Measurements from ENCODE around the gene ASB14.

Gene ASB14

DNA sequence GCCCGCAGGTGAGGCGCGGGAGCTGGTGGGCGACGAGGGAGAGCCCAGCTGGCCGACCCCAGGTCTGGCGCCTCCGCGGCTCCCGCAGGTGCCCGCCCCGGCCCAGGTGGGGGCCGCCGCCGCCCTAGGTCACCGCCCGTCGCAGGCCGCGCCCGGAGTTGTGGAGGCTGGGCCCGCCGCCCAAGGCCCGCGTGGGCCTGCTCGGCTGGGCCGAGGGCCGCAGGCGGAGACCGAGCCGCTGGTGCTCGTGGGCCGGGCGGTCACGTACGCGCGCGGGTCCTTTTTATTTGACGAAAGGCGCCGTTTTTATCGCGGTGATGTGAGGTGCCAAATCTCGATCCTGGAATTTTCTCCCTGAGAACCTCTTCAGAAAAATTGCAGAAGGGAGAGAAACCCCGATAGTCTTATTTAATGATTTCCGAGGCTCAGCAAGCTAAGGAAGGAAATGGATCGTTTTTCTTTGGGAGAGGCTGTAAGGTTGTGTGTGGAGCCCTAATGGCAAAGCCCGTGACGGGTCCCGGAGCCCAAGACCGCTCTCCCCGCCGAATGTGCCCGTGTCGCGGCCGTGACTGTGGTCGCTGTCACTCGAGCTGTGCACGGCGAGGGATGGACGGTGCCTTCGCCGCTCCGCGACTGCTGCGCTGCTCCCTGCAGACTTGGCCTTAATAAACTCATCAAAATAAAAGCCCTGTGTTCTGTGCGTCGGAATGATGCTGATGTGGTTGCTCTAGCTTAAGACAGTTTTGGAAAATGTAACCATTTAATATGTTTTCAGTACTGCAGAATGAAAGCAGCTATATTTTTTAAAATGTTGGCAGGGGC, 64.3 kb downstream of the ASB14 start:
- Histone ChIP-seq H4K20me1 (ENCODE audit: control insufficient read depth, insufficient read depth, low read depth, low read length) (no peaks in the 10 kb centered on the region), H3K4me3 (ENCODE audit: low read length) (peak overlapping the region; percentile 98), H3K4me2 (ENCODE audit: low read length) (peak overlapping the region; percentile 100), H3K9me3 (ENCODE audit: control insufficient read depth, insufficient read depth, low read length) (no peaks in the 10 kb centered on the region), H3F3A (ENCODE audit: control insufficient read depth, insufficient read depth) (0 out of 2 replicates have a peak, but pooled peaks cover 7% of the 10 kb centered on the region), H3K27me3 (ENCODE audit: control insufficient read depth, low read length) (no peaks in the 10 kb centered on the region), H3K79me2 (ENCODE audit: control insufficient read depth, low read length) (peaks cover 59% of the 10 kb centered on the region), H3K9me2 (replicated peaks; ENCODE audit: control insufficient read depth, low read length) (no peaks in the 10 kb centered on the region), H3K36me3 (ENCODE audit: control insufficient read depth, low read length) (peaks cover 6% of the 10 kb centered on the region; the same call in 1 of the 2 replicates), H3K27ac (ENCODE audit: low read depth, low read length) (peak overlapping the region; percentile 51), H3K4me1 (ENCODE audit: control insufficient read depth, low read length) (peaks cover 35% of the 10 kb centered on the region)
- TF ChIP-seq, protein P1, sequence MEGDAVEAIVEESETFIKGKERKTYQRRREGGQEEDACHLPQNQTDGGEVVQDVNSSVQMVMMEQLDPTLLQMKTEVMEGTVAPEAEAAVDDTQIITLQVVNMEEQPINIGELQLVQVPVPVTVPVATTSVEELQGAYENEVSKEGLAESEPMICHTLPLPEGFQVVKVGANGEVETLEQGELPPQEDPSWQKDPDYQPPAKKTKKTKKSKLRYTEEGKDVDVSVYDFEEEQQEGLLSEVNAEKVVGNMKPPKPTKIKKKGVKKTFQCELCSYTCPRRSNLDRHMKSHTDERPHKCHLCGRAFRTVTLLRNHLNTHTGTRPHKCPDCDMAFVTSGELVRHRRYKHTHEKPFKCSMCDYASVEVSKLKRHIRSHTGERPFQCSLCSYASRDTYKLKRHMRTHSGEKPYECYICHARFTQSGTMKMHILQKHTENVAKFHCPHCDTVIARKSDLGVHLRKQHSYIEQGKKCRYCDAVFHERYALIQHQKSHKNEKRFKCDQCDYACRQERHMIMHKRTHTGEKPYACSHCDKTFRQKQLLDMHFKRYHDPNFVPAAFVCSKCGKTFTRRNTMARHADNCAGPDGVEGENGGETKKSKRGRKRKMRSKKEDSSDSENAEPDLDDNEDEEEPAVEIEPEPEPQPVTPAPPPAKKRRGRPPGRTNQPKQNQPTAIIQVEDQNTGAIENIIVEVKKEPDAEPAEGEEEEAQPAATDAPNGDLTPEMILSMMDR (IDR thresholded peaks at IDR 0.05; ENCODE audit: low read depth, low read length, poor library complexity, severe bottlenecking), result no peak
- TF ChIP-seq EZH2phosphoT487 (IDR thresholded peaks at IDR 0.05; ENCODE audit: borderline replicate concordance, low read length), result no peak

DNA sequence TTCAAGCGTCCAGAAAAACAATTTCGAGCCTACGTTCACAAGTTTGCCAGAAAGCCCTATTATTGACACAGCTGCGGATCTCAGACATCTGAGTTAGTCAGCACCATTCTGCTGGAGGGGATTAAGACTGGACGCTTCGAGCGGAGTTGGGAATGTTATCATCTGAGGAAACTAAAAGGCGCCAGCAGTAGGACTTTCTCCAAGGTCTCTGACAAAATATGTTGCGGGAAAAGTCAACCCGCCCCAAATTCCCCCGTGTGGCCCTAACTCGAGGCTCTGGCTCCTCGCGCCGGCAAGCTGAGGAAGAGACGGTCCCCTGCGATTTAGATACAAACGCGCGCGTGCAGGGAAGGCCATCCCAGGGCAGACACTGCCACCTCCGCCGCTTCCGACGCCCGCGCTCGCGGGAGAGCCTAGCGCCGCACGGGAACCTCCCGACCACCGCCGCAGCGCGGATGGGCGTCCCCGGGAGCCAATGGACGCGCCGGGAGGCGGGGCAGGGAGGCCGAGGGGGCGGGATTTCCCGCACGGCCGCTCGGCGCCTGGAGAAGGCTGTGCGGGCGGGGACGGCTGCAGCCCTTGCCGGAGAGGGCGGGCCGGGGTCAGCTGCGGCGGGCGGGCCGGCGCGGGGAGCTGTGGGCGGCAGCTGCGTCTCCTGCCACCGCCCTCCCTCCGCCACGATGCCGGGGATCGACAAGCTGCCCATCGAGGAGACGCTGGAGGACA, 65.1 kb downstream of the ASB14 start, which contains the start of gene APPL1:
APPL1 (plus strand) TSS at position 526 of the 726 bp plus-strand sequence; CDS start at position 681, 155 bp downstream.
- H3K79me2 ChIP-seq (ENCODE audit: control insufficient read depth, low read length), result peaks cover 52% of the 10 kb centered on the region
- no peaks in the 10 kb centered on the region for H3K27me3 ChIP-seq (ENCODE audit: control insufficient read depth, low read length)
- H3F3A ChIP-seq (ENCODE audit: control insufficient read depth, insufficient read depth), result 0 out of 2 replicates have a peak, but pooled peaks cover 3% of the 10 kb centered on the region
- H3K9me2 ChIP-seq (replicated peaks; ENCODE audit: control insufficient read depth, low read length), result no peaks in the 10 kb centered on the region
- H3K4me3 ChIP-seq (ENCODE audit: low read length), result peak within 1 kb of the TSS; percentile 98
- H3K27ac ChIP-seq (ENCODE audit: low read depth, low read length), result peak within 1 kb of the TSS; percentile 51
- peaks cover 6% of the 10 kb centered on the region; the same call in 1 of the 2 replicates for H3K36me3 ChIP-seq (ENCODE audit: control insufficient read depth, low read length)
- no peaks in the 10 kb centered on the region for H4K20me1 ChIP-seq (ENCODE audit: control insufficient read depth, insufficient read depth, low read depth, low read length)
- H3K4me1 ChIP-seq (ENCODE audit: control insufficient read depth, low read length), result peaks cover 33% of the 10 kb centered on the region
- peak within 1 kb of the TSS; percentile 100 for H3K4me2 ChIP-seq (ENCODE audit: low read length)
- TF ChIP-seq, protein P1 (IDR thresholded peaks at IDR 0.05; ENCODE audit: low read depth, low read length, poor library complexity, severe bottlenecking), result no peak
- H3K9me3 ChIP-seq (ENCODE audit: control insufficient read depth, insufficient read depth, low read length), result no peaks in the 10 kb centered on the region

DNA sequence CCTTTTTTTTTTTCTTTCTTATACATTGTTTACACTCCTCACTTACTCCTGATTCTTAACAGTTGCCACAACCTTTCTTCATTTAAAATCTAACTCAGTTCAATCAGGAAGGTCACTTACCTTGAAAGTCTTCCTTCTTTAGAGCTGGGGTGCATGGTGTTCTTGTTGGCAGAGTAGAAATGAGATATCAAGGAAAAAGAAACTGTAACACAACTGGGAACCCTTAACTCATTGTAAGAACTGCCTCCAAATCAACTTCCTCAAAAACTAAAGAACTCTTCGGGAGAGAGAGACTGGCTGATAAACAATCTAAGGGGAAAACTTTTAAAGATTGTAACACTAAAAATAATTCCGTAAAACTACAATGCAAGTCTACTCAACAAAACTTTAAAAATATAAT, 66.3 kb downstream of the ASB14 start:
- Histone ChIP-seq H3F3A (ENCODE audit: control insufficient read depth, insufficient read depth) (0 out of 2 replicates have a peak, but pooled peaks cover 3% of the 10 kb centered on the region), H4K20me1 (ENCODE audit: control insufficient read depth, insufficient read depth, low read depth, low read length) (no peaks in the 10 kb centered on the region), H3K9me3 (ENCODE audit: control insufficient read depth, insufficient read depth, low read length) (no peaks in the 10 kb centered on the region), H3K4me3 (ENCODE audit: low read length) (no peak overlapping the region), H3K79me2 (ENCODE audit: control insufficient read depth, low read length) (peaks cover 40% of the 10 kb centered on the region), H3K27ac (ENCODE audit: low read depth, low read length) (no peak overlapping the region), H3K36me3 (ENCODE audit: control insufficient read depth, low read length) (peaks cover 6% of the 10 kb centered on the region; the same call in 1 of the 2 replicates), H3K4me2 (ENCODE audit: low read length) (peak overlapping the region; percentile 100; the same call in 1 of the 2 replicates), H3K27me3 (ENCODE audit: control insufficient read depth, low read length) (no peaks in the 10 kb centered on the region), H3K9me2 (replicated peaks; ENCODE audit: control insufficient read depth, low read length) (no peaks in the 10 kb centered on the region), H3K4me1 (ENCODE audit: control insufficient read depth, low read length) (peaks cover 33% of the 10 kb centered on the region)
- TF ChIP-seq, protein P1 (IDR thresholded peaks at IDR 0.05; ENCODE audit: low read depth, low read length, poor library complexity, severe bottlenecking), result no peak

Measured in DOHH2 (cell line).